ENCODE results near the gene CLSTN2. TPM values are rescaled to one million over a fixed set of nuclear protein-coding genes. Genes with fewer than 3 reads are reported as not detected.

The CLSTN2 gene
- total RNA-seq, 4 donors from 2014 or later = 3.7 to 9.5 (median 7.4) TPM

DNA sequence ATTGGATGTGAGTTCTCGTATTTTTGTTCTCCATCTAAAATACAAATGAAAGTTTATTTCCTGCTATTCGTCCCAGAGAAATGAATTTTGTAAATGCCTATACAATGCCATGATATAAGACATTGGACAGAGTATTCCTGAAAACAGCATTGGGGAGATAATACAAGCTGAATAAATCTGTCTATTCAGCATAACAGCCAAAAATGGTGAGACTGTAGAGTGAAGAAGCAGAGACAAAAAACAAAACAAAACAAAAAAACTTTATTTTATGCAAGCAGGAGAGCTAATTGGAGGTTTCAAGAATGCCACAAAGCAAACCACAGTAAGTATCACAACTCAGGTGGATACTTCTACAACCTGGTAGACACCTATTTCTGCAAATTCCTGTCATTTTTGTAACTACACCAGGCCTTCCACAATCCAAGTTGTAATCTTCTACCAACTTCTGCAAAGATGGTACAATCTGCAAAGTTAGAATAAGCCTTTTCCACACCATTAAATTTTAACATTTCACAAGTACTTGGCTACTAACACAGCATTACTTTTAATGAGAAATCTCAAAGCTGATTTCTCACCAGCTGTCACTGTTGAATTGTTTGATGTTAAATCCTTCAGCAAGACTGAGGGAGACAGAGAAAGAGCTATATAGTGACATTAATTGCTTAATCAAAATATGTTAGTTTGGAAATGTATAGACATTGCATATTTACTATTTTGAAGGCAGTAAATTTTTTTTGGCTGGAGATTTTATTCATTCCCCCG, 163.1 kb downstream of the CLSTN2 start:
- TF ChIP-seq, protein P1, sequence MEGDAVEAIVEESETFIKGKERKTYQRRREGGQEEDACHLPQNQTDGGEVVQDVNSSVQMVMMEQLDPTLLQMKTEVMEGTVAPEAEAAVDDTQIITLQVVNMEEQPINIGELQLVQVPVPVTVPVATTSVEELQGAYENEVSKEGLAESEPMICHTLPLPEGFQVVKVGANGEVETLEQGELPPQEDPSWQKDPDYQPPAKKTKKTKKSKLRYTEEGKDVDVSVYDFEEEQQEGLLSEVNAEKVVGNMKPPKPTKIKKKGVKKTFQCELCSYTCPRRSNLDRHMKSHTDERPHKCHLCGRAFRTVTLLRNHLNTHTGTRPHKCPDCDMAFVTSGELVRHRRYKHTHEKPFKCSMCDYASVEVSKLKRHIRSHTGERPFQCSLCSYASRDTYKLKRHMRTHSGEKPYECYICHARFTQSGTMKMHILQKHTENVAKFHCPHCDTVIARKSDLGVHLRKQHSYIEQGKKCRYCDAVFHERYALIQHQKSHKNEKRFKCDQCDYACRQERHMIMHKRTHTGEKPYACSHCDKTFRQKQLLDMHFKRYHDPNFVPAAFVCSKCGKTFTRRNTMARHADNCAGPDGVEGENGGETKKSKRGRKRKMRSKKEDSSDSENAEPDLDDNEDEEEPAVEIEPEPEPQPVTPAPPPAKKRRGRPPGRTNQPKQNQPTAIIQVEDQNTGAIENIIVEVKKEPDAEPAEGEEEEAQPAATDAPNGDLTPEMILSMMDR (IDR thresholded peaks at IDR 0.05) = no peak
- TF ChIP-seq EP300 (IDR thresholded peaks at IDR 0.05) (no peak), POLR2AphosphoS5 (IDR thresholded peaks at IDR 0.05) (no peak), POLR2A (IDR thresholded peaks at IDR 0.05; ENCODE audit: low read depth) (no peak)
- intact Hi-C loops (cut with DNase I) = no loop called here
- H3K36me3 ChIP-seq = no peaks in the 10 kb centered on the region
- no peak overlapping the region for H3K4me3 ChIP-seq
- DNase-seq (ENCODE audit: extremely low spot score) = no peak
- H3K4me1 ChIP-seq = peaks cover 6 to 19% (median 15%) of the 10 kb centered on the region in 4 donors
- no peaks in the 10 kb centered on the region for H3K27me3 ChIP-seq
- no peak overlapping the region for H3K27ac ChIP-seq (replicated peaks in 1 of 4)
- 84% methylated on average over 3 of the region's 3 CpGs for WGBS
- no peaks in the 10 kb centered on the region for H3K9me3 ChIP-seq

DNA sequence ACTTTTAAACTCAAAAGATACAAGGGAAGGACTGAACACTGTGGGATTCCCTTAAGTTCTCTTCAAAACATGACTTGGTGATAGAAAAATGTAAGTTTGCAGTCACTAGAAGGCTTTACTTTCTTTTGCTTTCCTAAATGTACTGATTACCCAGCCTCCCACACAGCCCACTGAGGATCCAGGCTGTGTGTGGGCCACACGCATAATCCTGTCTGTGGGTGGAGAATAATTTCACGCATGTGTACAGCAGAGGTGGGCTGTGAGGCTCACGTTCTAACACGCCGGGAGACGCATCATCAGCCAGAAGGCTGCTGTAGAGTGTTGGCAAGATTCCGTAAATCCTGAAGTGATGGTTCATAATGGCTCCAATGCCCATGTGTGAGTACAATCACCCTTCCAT, 165.5 kb downstream of the CLSTN2 start:
- DNase-seq (ENCODE audit: extremely low spot score) = no peak
- Histone ChIP-seq H3K4me3 (no peak overlapping the region), H3K4me1 (no peaks in the 10 kb centered on the region), H3K36me3 (no peaks in the 10 kb centered on the region), H3K27ac (replicated peaks in 1 of 4) (no peak overlapping the region), H3K9me3 (no peaks in the 10 kb centered on the region), H3K27me3 (no peaks in the 10 kb centered on the region)
- intact Hi-C loops (cut with DNase I) = no loop called here
- TF ChIP-seq POLR2A (IDR thresholded peaks at IDR 0.05; ENCODE audit: low read depth) (no peak), POLR2AphosphoS5 (IDR thresholded peaks at IDR 0.05) (no peak), EP300 (IDR thresholded peaks at IDR 0.05) (no peak)
- TF ChIP-seq, protein P1 (IDR thresholded peaks at IDR 0.05) = no peak
- WGBS = 88% methylated on average over 7 of the region's 7 CpGs

DNA sequence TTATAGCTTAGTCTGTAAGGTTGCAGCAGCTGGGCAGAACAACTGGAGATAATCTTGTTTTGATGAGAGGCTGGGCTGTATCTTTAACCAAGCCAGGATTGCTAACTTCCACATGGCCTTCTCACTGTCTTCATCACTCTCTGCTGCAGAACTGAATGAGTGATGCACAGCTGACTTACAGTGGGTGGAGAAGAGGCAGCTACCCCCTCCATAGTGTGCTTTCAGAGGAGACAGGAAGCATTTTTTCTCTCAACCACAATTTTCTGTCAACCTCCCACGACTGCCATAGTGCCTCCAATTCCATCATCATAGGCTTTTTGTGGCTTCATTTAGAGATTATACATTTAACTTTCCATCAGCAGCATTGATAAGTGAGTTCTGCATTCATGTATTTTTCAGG, 168.2 kb downstream of the CLSTN2 start:
- Histone ChIP-seq H3K27me3 (no peaks in the 10 kb centered on the region), H3K4me3 (no peak overlapping the region), H3K27ac (replicated peaks in 1 of 4) (no peak overlapping the region), H3K4me1 (no peaks in the 10 kb centered on the region), H3K9me3 (no peaks in the 10 kb centered on the region), H3K36me3 (no peaks in the 10 kb centered on the region)
- WGBS = 48% methylated on average over 1 of the region's 1 CpG
- no peak for DNase-seq (ENCODE audit: extremely low spot score)
- intact Hi-C loops (cut with DNase I) = no loop called here
- TF ChIP-seq, protein P1 (IDR thresholded peaks at IDR 0.05) = no peak
- no peak for TF ChIP-seq POLR2A (IDR thresholded peaks at IDR 0.05; ENCODE audit: low read depth)
- TF ChIP-seq EP300 (IDR thresholded peaks at IDR 0.05) = no peak
- TF ChIP-seq POLR2AphosphoS5 (IDR thresholded peaks at IDR 0.05) = no peak

DNA sequence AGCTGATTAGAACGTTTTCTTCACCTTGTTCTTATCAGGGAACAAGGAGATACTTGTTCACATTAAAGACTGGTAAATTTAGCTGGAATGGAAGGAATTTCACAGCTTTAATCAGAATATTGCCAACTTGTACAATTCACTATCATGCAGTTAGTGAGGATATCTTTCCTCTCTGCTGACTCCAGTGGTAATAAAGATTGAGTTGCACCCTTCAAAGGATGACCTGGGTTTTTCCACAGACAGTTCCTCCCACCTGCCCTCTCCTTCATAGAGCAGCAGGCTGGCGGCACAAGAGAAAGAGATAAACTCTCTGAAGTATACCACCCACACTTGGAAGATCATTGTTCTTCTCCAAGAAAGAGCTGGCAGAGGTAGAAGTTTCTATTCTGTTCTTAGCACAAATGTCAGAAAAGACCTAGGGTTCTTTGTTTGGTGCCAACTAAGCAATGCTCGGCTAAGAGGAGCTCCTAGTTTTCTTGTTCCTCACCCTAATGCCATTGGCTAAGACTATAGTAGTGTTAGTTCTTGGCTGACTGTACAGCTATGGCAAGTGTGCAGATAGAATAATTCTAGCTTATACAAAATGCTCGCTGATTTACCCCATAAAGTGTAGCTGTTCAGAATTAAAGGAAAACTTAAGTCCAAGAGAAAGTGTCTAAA, 169.1 kb downstream of the CLSTN2 start:
- Histone ChIP-seq H3K4me3 (no peak overlapping the region), H3K27ac (replicated peaks in 1 of 4) (no peak overlapping the region), H3K27me3 (no peaks in the 10 kb centered on the region), H3K9me3 (no peaks in the 10 kb centered on the region), H3K4me1 (no peaks in the 10 kb centered on the region), H3K36me3 (no peaks in the 10 kb centered on the region)
- WGBS = 83% methylated on average over 4 of the region's 4 CpGs
- TF ChIP-seq POLR2AphosphoS5 (IDR thresholded peaks at IDR 0.05) (no peak), POLR2A (IDR thresholded peaks at IDR 0.05; ENCODE audit: low read depth) (no peak), EP300 (IDR thresholded peaks at IDR 0.05) (no peak)
- TF ChIP-seq, protein P1 (IDR thresholded peaks at IDR 0.05) = no peak
- no peak for DNase-seq (ENCODE audit: extremely low spot score)
- intact Hi-C loops (cut with DNase I) = no loop called here

Data from esophagus muscularis mucosa (tissue), 4 donors.